ENCODE measurements around the gene EEF1AKMT3.
"Not testable (repeated sequence)": the region's sequence is repeated elsewhere in the genome, so short reads cannot be mapped to it uniquely, and the experiment has no call there.

Gene EEF1AKMT3

GRCh38 chr12:57795354-57795753 is 22.9 kb downstream of the EEF1AKMT3 start:
- no peak for DNase-seq

GRCh38 chr12:57796996-57797395 is 24.6 kb downstream of the EEF1AKMT3 start:
- no peak for DNase-seq

- DNase-seq = no peak
These were observed 25.5 kb downstream of the EEF1AKMT3 start for GRCh38 chr12:57797933-57798332.

GRCh38 chr12:57800965-57801364 is 28.6 kb downstream of the EEF1AKMT3 start:
- DNase-seq = no peak

GRCh38 chr12:57802607-57803006 is 30.2 kb downstream of the EEF1AKMT3 start:
- DNase-seq = no peak

GRCh38 chr12:57803319-57803893 is 31.0 kb downstream of the EEF1AKMT3 start:
- DNase-seq = no peak

GRCh38 chr12:57806677-57807076 is 34.3 kb downstream of the EEF1AKMT3 start:
- DNase-seq = no peak

GRCh38 chr12:57807285-57807684 is 34.9 kb downstream of the EEF1AKMT3 start:
- DNase-seq = no peak

- DNase-seq = no peak
These were observed 35.9 kb downstream of the EEF1AKMT3 start for GRCh38 chr12:57808351-57808750.

- no peak for DNase-seq
These were observed 37.0 kb downstream of the EEF1AKMT3 start for GRCh38 chr12:57809425-57809824.

- no peak for DNase-seq
These were observed 38.0 kb downstream of the EEF1AKMT3 start for GRCh38 chr12:57810450-57810849.

- DNase-seq = no peak
These were observed 38.8 kb downstream of the EEF1AKMT3 start for GRCh38 chr12:57811028-57811755.

- DNase-seq = no peak
These were observed 40.9 kb downstream of the EEF1AKMT3 start for GRCh38 chr12:57813111-57813970.

- no peak for DNase-seq
These were observed 41.8 kb downstream of the EEF1AKMT3 start for GRCh38 chr12:57813971-57814772.

- no peak for DNase-seq
These were observed 43.0 kb downstream of the EEF1AKMT3 start for GRCh38 chr12:57815177-57816000.

GRCh38 chr12:57816001-57816854 is 43.8 kb downstream of the EEF1AKMT3 start:
- no peak for DNase-seq

- peak; percentile 45 for DNase-seq
These were observed 44.4 kb downstream of the EEF1AKMT3 start for GRCh38 chr12:57816855-57817151.

- no peak for DNase-seq
These were observed 45.0 kb downstream of the EEF1AKMT3 start for GRCh38 chr12:57817261-57817989.

- DNase-seq = not testable (repeated sequence)
These were observed 45.5 kb downstream of the EEF1AKMT3 start for GRCh38 chr12:57817990-57818331.

- DNase-seq = not testable (repeated sequence)
These were observed 47.7 kb downstream of the EEF1AKMT3 start for GRCh38 chr12:57820119-57820518.

GRCh38 chr12:57821015-57821414 is 48.6 kb downstream of the EEF1AKMT3 start:
- DNase-seq = not testable (repeated sequence)
